SU-DHL-6 (cell line): ENCODE results near the gene DPYSL4.

Source experiments
- CTCF ChIP-seq: fragments of 200-600 bp; sonication (generic); IDR thresholded peaks from one replicate; pipeline ENCODE4 v1.5.1; 2017; ENCODE audit warnings: antibody characterized with exemption, mild to moderate bottlenecking, low read length, moderate library complexity; ENCODE audit not compliant: insufficient read depth, poor library complexity, severe bottlenecking
- EZH2phosphoT487 ChIP-seq: fragments of 200-600 bp; sonication (generic), shearing (Covaris generic); conservative IDR thresholded peaks from 2 replicates; pipeline ENCODE4 v1.6.1; 2018; ENCODE audit warnings: mild to moderate bottlenecking, antibody characterized with exemption, low read length, moderate library complexity, mixed read lengths

- TF ChIP-seq CTCF (no peak), EZH2phosphoT487 (no peak)
These were observed 49.4 kb upstream of the DPYSL4 start for GRCh38 chr10:132137111-132138072.
